GM06990 (cell line): ENCODE results near the gene KRTAP9-4.

Experiments used
- DNase-seq: peaks from one replicate; pipeline ENCODE4 v3.0.0-alpha.2; 2011; ENCODE audit not compliant: insufficient read length; ENCODE audit errors: extremely low read depth
- H3K27me3 ChIP-seq: replicated peaks from 2 replicates; pipeline ENCODE4 v1.6.0; 2011; ENCODE audit warnings: low read length; ENCODE audit not compliant: control insufficient read depth, insufficient read depth
- H3K36me3 ChIP-seq: 2 replicates; pipeline ENCODE4 v1.5.1; 2011; ENCODE audit warnings: low read length; ENCODE audit not compliant: control insufficient read depth, insufficient read depth
- H3K4me3 ChIP-seq: replicated peaks from 2 replicates; pipeline ENCODE4 v1.5.1; 2011; ENCODE audit warnings: low read depth, mild to moderate bottlenecking, control low read depth, low read length
- CTCF ChIP-seq: IDR thresholded peaks from 2 replicates; pipeline ENCODE4 v1.5.1; 2011; ENCODE audit warnings: low read length, control low read depth, mild to moderate bottlenecking, inconsistent platforms; ENCODE audit not compliant: insufficient read depth, poor library complexity, severe bottlenecking

Gene KRTAP9-4

GRCh38 chr17:41284043-41284442 lies 34.6 kb downstream of the KRTAP9-4 start:
- no peak for DNase-seq
- Histone ChIP-seq H3K4me3 (no peak overlapping the region), H3K36me3 (no peaks in the 10 kb centered on the region), H3K27me3 (no peaks in the 10 kb centered on the region)
- TF ChIP-seq CTCF = no peak

GRCh38 chr17:41284546-41284945 lies 35.1 kb downstream of the KRTAP9-4 start:
- TF ChIP-seq CTCF = no peak
- no peaks in the 10 kb centered on the region for H3K36me3 ChIP-seq
- H3K27me3 ChIP-seq = no peaks in the 10 kb centered on the region
- no peak overlapping the region for H3K4me3 ChIP-seq
- DNase-seq = no peak

- Histone ChIP-seq H3K36me3 (no peaks in the 10 kb centered on the region), H3K27me3 (no peaks in the 10 kb centered on the region), H3K4me3 (no peak overlapping the region)
- TF ChIP-seq CTCF = no peak
- DNase-seq = no peak
Observed at GRCh38 chr17:41287050-41287449, 37.6 kb downstream of the KRTAP9-4 start.

GRCh38 chr17:41294016-41294415 lies 44.5 kb downstream of the KRTAP9-4 start:
- no peak for DNase-seq
- TF ChIP-seq CTCF = no peak
- H3K27me3 ChIP-seq = no peaks in the 10 kb centered on the region
- no peaks in the 10 kb centered on the region for H3K36me3 ChIP-seq
- H3K4me3 ChIP-seq = no peak overlapping the region

GRCh38 chr17:41296846-41297245 lies 47.4 kb downstream of the KRTAP9-4 start:
- DNase-seq = no peak
- H3K27me3 ChIP-seq = no peaks in the 10 kb centered on the region
- no peak for TF ChIP-seq CTCF

GRCh38 chr17:41298458-41299135 lies 49.1 kb downstream of the KRTAP9-4 start:
- H3K27me3 ChIP-seq = no peaks in the 10 kb centered on the region
- H3K36me3 ChIP-seq = no peaks in the 10 kb centered on the region
- H3K4me3 ChIP-seq = no peak overlapping the region
- no peak for TF ChIP-seq CTCF
- no peak for DNase-seq

More at GRCh38 chr17:41296846-41297245, 47.4 kb downstream of the KRTAP9-4 start:
- Histone ChIP-seq H3K36me3 (no peaks in the 10 kb centered on the region), H3K4me3 (no peak overlapping the region)
